HepG2 (cell line): ENCODE data around the gene NCLN. TPM values are rescaled to one million over a fixed set of nuclear protein-coding genes. Genes with fewer than 3 reads are reported as not detected.

Source experiments
- ATAC-seq: fragments of 200-7000 bp; cut with Tn5 transposase; 3 replicates; pipeline ENCODE4 v1.9.1; 2020; ENCODE audit warnings: mild to moderate bottlenecking, moderate library complexity
- BruUV-seq: library from RNA; stranded (reverse); fragments of 400-500 nt; replicated peaks from 2 replicates; lab custom pipeline; 2021; lab: Mats Ljungman, UMichigan
- CTCF ChIA-PET: fragments of 300-600 bp; formaldehyde crosslinking; extraction: SDS; loops from one replicate; lab custom pipeline; 2021; ENCODE audit warnings: low total read pairs, inconsistent platforms, low intra/inter-chr PET ratio; lab: Yijun Ruan, JAX
- POLR2A ChIA-PET: fragments of 350-600 bp; sonication (Branson Sonifier 250); formaldehyde crosslinking; loops from one replicate; lab custom pipeline; 2020; ENCODE audit warnings: antibody characterized with exemption, inconsistent platforms; lab: Yijun Ruan, JAX
- DNase-seq: peaks from one replicate; pipeline ENCODE4 v3.0.0-alpha.2; 2015; ENCODE audit warnings: low spot score
- FAIRE-seq: peaks from 3 replicates; lab custom pipeline; 2011; peaks lifted over from hg19 to GRCh38; lab: Jason Lieb, UNC
- H2AFZ ChIP-seq: one replicate; pipeline ENCODE4 v1.6.1; 2011; ENCODE audit warnings: low read length, inconsistent platforms
- H3K27ac ChIP-seq: fragments of 300-600 bp; 3 replicates; pipeline ENCODE4 v1.8.0; 2011; ENCODE audit warnings: mixed run types, mild to moderate bottlenecking, mixed read lengths, low read length, inconsistent platforms; ENCODE audit not compliant: insufficient read depth; ENCODE audit errors: extremely low read length
- H3K27me3 ChIP-seq, 2 experiments: fragments of 200-600 bp in 1 of 2; 2 replicates in 1 of 2; 3 replicates in 1 of 2; pipeline versions ENCODE4 v1.6.0 to v1.8.0; 2011; ENCODE audit warnings: low read length in 2 of 2, mild to moderate bottlenecking in 2 of 2, moderate library complexity in 2 of 2, inconsistent platforms in 1 of 2; ENCODE audit not compliant: insufficient read depth in 2 of 2, control insufficient read depth in 1 of 2
- H3K36me3 ChIP-seq, 2 experiments: fragments of 200-600 bp in 1 of 2; replicated peaks in 1 of 2; 2 replicates in 1 of 2; 3 replicates in 1 of 2; pipeline versions ENCODE4 v1.5.1 to v1.8.0; 2011; ENCODE audit warnings: low read length in 2 of 2, inconsistent platforms in 1 of 2; ENCODE audit not compliant: insufficient read depth in 2 of 2, control insufficient read depth in 1 of 2
- H3K4me1 ChIP-seq: 2 replicates; pipeline ENCODE4 v1.5.1; 2012; ENCODE audit warnings: low read length, inconsistent platforms; ENCODE audit not compliant: insufficient read depth
- H3K4me2 ChIP-seq: 2 replicates; pipeline ENCODE4 v1.6.0; 2011; ENCODE audit warnings: low read depth, low read length, inconsistent platforms
- H3K4me3 ChIP-seq, 3 experiments: fragments of 200-600 bp in 1 of 3; sonication (generic), shearing (Covaris generic) in 1 of 3; replicated peaks in 1 of 3; 2 replicates each; pipeline ENCODE4 v1.5.1; 2011 to 2016; ENCODE audit warnings: low read length in 3 of 3, inconsistent platforms in 2 of 3, low read depth in 2 of 3, mild to moderate bottlenecking in 2 of 3, control low read depth in 1 of 3, mixed read lengths in 1 of 3; ENCODE audit not compliant: insufficient read depth in 1 of 3
- H3K79me2 ChIP-seq: one replicate; pipeline ENCODE4 v1.6.1; 2011; ENCODE audit warnings: low read length, inconsistent platforms; ENCODE audit not compliant: insufficient read depth
- H3K9ac ChIP-seq: 2 replicates; pipeline ENCODE4 v1.6.0; 2011; ENCODE audit warnings: mild to moderate bottlenecking, low read depth, low read length, inconsistent platforms; ENCODE audit not compliant: insufficient read depth
- H3K9me3 ChIP-seq: 2 replicates; pipeline ENCODE4 v1.5.1; 2012; ENCODE audit warnings: mild to moderate bottlenecking, low read length
- H4K20me1 ChIP-seq: 2 replicates; pipeline ENCODE4 v1.6.0; 2011; ENCODE audit warnings: inconsistent platforms, mild to moderate bottlenecking, low read length, moderate library complexity; ENCODE audit not compliant: insufficient read depth
- ELK4 ChIP-seq: sonication (generic); formaldehyde crosslinking; IDR thresholded peaks from 2 replicates; pipeline ENCODE4 v1.9.0; 2021; ENCODE audit warnings: missing genetic modification reagents, borderline replicate concordance
- PREB ChIP-seq: sonication (generic); formaldehyde crosslinking; IDR thresholded peaks from 2 replicates; pipeline ENCODE4 v1.4.0; 2020; ENCODE audit warnings: missing genetic modification reagents
- SP5 ChIP-seq: IDR thresholded peaks from 2 replicates; pipeline ENCODE4 v1.6.1; 2016; ENCODE audit warnings: low read depth, borderline replicate concordance
- ZEB1 ChIP-seq: IDR thresholded peaks from 2 replicates; pipeline ENCODE4 v1.6.1; 2012; ENCODE audit warnings: mild to moderate bottlenecking, low read depth, inconsistent platforms; ENCODE audit not compliant: insufficient replicate concordance
- ZNF124 ChIP-seq: sonication (generic); formaldehyde crosslinking; IDR thresholded peaks from 2 replicates; pipeline ENCODE4 v1.4.0; 2020; ENCODE audit warnings: missing genetic modification reagents
- ZNF24 ChIP-seq: fragments of 450-650 bp; IDR thresholded peaks from 2 replicates; pipeline ENCODE4 v1.6.1; 2017; ENCODE audit warnings: antibody characterized with exemption, mild to moderate bottlenecking
- ZNF383 ChIP-seq: sonication (generic); formaldehyde crosslinking; IDR thresholded peaks from 2 replicates; pipeline ENCODE4 v1.4.0; 2020; ENCODE audit warnings: missing genetic modification reagents, mild to moderate bottlenecking, borderline replicate concordance
- WGBS: methylation state at CpG from one replicate; pipeline ENCODE4 v1.1.6; 2017; ENCODE audit warnings: low lambda C conversion rate; 5-methylcytosine and 5-hydroxymethylcytosine counted together
- in situ Hi-C: cut with HindIII; loops from 2 replicates; pipeline ENCODE4 v1.10.0; 2017; ENCODE audit warnings: low pct_unique_long_range_greater_than_20kb; ENCODE audit not compliant: extremely low pct_ligation_motif_present
- intact Hi-C: fragments of 100-400 bp; cut with micrococcal nuclease; formaldehyde crosslinking; loops from one replicate; pipeline ENCODE4 v1.10.0; 2022; ENCODE audit not compliant: unreplicated experiment
- polyA plus RNA-seq, 8 experiments: library from polyadenylated mRNA; depleted of rRNA in 3 of 8; stranded (reverse) in 7 of 8; unstranded in 1 of 8; fragments of >200 nt; fragmentation: Illumina TruSeq in 4 of 8; extraction: Trizol in 4 of 8; gene quantifications; 2 replicates each; pipeline versions ENCODE4 v1.2.1 to v1.2.3, GENCODE V29; 2011 to 2016; ENCODE audit warnings: low read depth in 4 of 8, missing spikeins in 1 of 8, mixed read lengths in 1 of 8; ENCODE audit not compliant: insufficient read depth in 1 of 8
- total RNA-seq, 5 experiments: library from RNA; depleted of rRNA; stranded (reverse); fragments of >200 nt; fragmentation: Illumina TruSeq; extraction: Trizol; gene quantifications; 2 replicates each; pipeline ENCODE4 v1.2.3, GENCODE V29; 2016; ENCODE audit warnings: low read depth in 1 of 5

The NCLN gene
- total and polyA plus RNA-seq, 2 of the 13 experiments (the other 11 are each of a cell fraction or from before 2014, with no cell fraction given) = 42.6 to 56.0 TPM

DNA sequence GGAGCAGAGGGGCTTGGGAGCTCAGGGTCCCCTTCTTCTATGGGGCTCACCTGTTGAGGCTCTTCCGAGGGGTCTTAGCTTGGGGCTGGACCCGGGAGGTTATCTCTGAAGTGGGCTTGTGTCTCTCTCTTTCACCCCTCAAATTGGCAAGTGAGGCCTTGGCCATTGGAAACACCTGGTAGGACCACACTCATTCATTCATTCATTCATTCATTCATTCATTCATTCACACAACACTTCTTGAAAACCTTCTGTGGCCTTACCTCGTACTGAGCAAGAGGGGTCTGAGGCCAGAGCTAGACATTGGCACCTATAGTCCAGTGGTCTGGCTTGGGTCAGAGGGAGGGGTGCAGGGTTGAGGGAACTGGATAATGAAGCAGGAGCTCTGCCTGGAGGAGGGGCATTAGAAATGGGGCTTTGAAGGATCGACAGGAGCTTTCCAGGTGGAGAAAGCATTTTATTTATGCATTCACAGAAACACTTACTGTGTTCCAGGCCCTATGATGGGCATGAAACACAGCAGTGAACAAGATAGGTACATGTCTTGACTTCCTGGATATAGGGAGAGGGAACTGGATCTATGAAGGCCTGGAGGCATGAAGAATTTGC, 44.3 kb downstream of the NCLN start:
- ChIA-PET POLR2A (no interaction called here), CTCF (no interaction called here)
- ATAC-seq (no peak), DNase-seq (no peak), FAIRE-seq (no peak)
- TF ChIP-seq ELK4 (CRISPR knock-in tag) = no peak
- TF ChIP-seq ZEB1 = no peak
- no peak for TF ChIP-seq PREB (CRISPR knock-in tag)
- peak; percentile 49; the same call in 1 of the 2 replicates for TF ChIP-seq ZNF24
- TF ChIP-seq ZNF124 = no peak
- Histone ChIP-seq H3K27ac (no peak overlapping the region), H3K4me3 (no peak overlapping the region), H3K4me1 (no peaks in the 10 kb centered on the region), H3K27me3 (peaks cover 2 to 43% of the 10 kb centered on the region in 2 experiments; a peak in 4 of 5 replicates), H3K9ac (no peak overlapping the region), H3K4me2 (no peak overlapping the region), H4K20me1 (no peaks in the 10 kb centered on the region), H3K79me2 (no peaks in the 10 kb centered on the region), H3K36me3 (no peaks in the 10 kb centered on the region), H3K9me3 (no peaks in the 10 kb centered on the region), H2AFZ (no peak overlapping the region)
- BruUV-seq = no TSS peak
- WGBS = 12% methylated on average over 2 of the region's 4 CpGs
- intact Hi-C loops = no loop called here
- in situ Hi-C loops = no loop called here

DNA sequence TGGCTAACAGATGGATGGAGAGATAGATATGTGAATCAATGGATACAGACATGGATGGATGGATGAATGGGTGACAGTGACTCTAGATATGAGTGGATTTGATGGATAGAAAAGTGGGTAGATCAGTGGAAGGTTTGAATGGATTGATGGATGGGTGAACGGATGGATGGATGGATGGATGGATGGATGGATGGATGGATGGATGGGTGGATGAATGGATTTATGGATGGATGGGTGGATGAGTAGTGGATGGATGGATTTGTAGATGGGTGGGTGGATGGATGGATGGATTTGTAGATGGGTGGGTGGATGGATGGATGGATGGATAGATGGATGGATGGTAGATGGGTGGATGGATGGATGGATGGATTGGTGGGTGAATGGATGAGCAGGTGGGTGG, 45.6 kb downstream of the NCLN start:
- TF ChIP-seq SP5 = no peak
- no peak for TF ChIP-seq ZNF383
- H3K9me3 ChIP-seq = no peaks in the 10 kb centered on the region
- in situ Hi-C loops = no loop called here
- no peaks in the 10 kb centered on the region for H4K20me1 ChIP-seq
- H3K9ac ChIP-seq = no peak overlapping the region
- intact Hi-C loops = no loop called here
- POLR2A ChIA-PET = no interaction called here
- no peak for FAIRE-seq
- no peaks in the 10 kb centered on the region for H3K79me2 ChIP-seq
- WGBS = 43% methylated on average over 1 of the region's 1 CpG
- H3K4me1 ChIP-seq = no peaks in the 10 kb centered on the region
- no peak overlapping the region for H3K27ac ChIP-seq
- H2AFZ ChIP-seq = no peak overlapping the region
- no peak overlapping the region for H3K4me2 ChIP-seq
- BruUV-seq = no TSS peak
- ATAC-seq = no peak
- H3K36me3 ChIP-seq = no peaks in the 10 kb centered on the region
- peaks cover 2 to 33% of the 10 kb centered on the region in 2 experiments; a peak in 4 of 5 replicates for H3K27me3 ChIP-seq
- DNase-seq = no peak
- CTCF ChIA-PET = no interaction called here
- H3K4me3 ChIP-seq = no peak overlapping the region
